GM21619 (cell line): ENCODE results near the gene STAT4.

Source experiments
- ATAC-seq: cut with Tn5 transposase; IDR thresholded peaks from one replicate; pipeline ENCODE4 v1.9.1; 2021; ENCODE audit not compliant: unreplicated experiment

STAT4 gene

DNA sequence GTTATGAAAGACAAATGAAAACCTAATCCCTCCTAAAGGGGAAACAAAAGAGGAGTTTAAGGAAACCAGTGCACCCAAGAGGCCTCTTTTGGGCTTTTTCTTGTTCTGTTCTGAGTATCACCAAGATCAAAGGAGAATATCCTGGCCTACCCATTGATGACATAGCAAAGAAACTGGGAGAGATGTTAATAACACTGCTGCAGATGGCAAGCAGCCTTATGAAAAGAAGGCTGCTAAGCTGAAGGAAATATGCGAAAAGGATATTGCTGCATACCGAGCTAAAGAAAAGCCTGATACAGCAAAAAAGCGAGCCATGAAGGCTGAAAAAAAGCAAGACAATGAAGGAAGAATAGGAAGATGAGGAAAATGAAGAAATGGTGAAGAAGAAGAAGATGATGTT is 23.6 kb upstream of the STAT4 start:
- no peak for ATAC-seq

- no peak for ATAC-seq
Measured at GRCh38 chr2:191173206-191173605, 22.4 kb upstream of the STAT4 start.

DNA sequence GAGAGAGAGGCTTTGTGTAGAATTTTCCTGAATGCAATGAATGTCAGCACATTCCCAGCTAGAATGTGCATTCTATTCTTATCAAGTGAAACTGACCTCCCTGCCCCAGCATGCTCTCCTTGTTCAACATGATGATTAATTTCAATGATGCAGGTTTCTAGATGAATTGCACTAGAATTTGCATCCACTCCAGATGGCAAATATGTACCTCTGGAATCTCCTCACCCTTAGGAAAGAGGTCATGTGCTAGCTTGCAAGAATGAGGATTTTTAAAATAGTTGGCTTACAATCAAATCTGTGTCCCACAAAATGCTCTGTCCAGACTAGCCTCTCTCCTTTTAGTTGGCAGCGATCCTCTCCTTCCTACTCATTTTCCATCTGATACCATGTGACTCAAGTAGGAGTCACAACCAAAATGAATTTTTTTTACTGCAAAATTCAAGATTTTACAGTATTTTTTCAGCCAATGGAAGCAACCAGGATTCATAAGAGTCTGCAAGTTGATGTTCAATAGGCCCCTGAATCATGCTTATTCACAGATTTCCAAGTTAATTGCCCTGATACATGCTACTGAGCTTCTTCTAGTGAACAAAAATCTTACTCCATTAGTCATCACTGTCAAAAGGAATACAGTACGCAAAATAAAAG is 21.0 kb upstream of the STAT4 start:
- no peak for ATAC-seq

- ATAC-seq = no peak
Measured at GRCh38 chr2:191171286-191171685, 20.5 kb upstream of the STAT4 start.

DNA sequence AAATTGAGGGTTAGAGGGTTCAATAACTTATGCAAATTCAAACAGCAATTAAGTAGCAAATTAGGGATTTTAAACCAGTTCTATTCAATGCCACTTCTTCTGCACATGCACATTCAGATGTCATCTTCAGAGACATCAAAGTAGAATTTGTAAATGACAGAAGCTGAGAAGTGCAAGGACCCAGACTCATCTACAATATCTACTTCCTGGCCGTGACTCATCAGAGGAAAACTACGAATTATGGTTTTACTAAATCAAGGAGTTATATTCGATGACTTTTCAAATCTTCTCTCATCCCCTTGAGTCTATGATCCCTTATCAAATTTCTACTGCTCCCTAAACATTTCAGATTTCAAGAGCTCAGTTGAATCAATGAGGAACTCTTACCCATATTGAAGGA is 20.0 kb upstream of the STAT4 start:
- ATAC-seq = no peak

- no peak for ATAC-seq
Measured at GRCh38 chr2:191170301-191170636, 19.5 kb upstream of the STAT4 start.

DNA sequence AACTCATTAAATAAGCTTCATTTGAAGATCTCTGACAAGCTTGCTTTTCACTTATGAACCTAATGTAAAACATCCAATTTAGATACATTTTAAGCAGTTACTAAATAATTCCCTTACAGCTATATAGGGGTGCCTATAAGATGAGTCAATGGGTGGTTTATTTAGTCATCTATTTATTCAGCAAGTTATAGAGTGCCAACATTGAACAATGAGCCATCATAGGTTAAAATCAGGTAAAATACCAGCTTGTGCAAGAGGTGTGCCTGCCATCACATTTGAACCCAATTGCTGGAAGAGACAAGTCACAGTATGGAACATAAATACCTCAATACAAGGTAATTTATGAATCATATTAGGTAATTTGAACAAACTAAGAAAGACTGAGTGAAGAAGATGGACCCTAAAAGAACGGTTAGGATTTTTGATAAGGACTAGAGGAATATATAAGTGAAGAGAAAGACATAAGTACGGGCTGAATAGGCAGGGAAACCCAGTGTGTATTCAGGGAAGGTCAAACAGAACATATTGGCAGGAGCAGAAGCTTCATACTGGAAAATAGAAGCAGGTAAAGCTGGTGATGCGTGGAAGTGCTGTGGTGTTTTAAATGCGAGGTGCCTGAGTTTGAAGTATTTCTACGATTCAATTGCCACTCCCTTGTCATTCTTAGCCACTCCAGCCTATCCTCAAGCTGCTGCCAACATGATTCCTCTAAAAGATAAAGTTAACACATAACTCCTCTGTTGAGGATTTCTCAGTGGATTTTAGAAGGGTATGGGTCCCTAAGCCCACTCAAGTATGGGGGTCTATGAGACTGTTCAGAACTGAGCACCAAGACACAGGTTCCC is 18.9 kb upstream of the STAT4 start:
- ATAC-seq = no peak

DNA sequence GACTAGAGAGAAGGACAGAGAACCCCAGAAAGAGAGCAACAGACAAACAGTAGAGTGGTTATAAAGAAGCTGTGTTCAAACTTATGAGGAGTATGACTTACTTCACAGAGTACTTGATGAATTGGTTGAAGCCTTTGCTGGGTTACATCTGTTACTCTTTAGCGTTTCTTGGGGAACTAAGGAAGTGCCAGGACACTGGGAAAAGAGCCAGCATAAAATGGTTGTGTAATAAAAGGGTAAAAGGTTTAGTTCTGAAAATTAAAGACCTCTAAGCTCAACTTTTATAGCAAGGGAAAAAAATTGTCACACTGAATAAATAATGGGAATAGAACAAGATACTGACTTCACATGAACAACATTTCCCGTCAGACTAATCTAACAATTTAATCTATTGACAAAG is 17.0 kb upstream of the STAT4 start:
- no peak for ATAC-seq

DNA sequence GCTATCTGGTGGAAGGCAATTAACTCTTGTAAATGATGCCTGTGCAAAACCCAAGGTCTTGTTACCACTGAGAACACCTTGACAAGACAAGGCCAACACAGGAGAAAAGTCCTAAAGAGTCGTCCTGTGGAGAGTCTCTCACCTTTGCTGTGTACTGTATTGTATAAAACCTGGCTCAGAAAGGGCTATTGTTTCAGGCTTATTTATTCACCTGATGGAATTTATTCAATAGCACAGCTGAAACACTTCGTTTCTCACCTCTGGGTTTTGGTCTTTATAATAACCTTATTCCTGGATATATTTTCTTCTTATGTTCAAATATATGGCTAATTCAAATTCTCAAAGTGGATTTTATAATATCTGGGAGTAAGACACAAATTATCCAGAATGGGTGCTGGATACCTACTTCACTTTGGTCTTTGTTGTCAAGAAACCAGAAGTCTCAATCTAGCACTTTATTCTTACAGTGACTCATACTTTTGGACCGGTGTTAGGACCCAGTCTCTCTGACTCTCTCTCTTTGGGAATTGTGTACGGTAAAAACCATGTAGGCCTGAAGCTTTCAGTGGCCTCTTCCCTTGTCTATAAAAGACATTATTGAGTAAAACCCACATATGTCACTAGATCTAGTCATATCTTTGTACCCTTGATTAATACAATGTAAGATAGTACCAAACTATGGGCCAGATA is 16.1 kb upstream of the STAT4 start:
- ATAC-seq = no peak

DNA sequence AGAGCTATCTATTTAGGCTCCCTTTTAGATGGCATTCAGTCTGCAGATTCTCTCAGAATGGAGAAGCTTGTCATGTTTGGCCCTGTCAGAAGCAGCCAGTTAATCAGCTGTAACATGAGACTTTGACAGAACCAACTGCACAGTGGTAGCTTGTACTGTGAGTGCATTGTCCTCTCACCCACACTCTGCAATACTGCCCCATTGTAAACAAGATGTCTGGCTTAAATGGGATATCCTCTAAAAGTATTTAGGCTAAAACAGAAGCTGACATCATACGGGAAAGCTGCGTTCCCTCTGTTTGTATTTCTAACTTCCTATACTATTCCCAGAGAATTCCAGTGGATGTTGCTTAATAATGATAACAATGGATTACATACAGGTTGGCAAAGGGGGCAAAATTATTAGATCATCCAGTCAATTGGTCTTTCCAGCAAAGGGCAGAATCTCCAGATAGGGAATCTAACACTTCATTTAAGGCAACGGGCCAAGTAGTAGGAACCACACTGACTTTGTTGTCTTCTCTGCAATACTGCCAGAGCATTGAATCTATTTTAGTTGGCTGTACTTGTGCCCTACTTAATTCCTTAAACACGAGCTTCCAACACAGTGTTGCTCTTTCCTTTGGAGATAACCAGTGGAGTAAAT is 15.4 kb upstream of the STAT4 start:
- ATAC-seq = no peak

DNA sequence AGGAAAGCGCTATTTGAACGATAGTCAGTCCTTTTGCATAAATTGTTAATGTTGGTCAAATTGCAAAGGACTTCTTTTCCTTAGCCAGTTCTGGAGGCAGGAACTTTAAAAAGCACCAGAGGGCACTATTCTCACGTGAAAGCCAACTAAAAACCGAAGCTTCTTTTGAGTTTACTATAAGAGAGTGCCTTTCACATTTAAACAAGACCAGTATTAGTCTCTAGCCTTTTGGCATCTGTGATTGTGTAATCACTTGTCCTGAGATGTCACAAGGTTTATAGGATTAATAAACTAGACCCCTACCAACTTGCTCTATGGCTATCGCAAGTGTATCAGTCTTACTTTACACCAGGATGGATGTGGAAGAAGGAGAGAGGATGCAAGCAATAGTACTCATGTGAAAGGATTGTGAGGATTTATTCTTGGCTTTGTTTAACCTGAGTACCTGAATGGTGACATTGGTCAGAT is 14.4 kb upstream of the STAT4 start:
- ATAC-seq = peak; percentile 85

- no peak for ATAC-seq
Measured at GRCh38 chr2:191158747-191159146, 8.0 kb upstream of the STAT4 start.

GRCh38 chr2:191158193-191158592 is 7.4 kb upstream of the STAT4 start:
- no peak for ATAC-seq

- peak; percentile 32 for ATAC-seq
Measured at GRCh38 chr2:191155608-191156071, 4.8 kb upstream of the STAT4 start.

DNA sequence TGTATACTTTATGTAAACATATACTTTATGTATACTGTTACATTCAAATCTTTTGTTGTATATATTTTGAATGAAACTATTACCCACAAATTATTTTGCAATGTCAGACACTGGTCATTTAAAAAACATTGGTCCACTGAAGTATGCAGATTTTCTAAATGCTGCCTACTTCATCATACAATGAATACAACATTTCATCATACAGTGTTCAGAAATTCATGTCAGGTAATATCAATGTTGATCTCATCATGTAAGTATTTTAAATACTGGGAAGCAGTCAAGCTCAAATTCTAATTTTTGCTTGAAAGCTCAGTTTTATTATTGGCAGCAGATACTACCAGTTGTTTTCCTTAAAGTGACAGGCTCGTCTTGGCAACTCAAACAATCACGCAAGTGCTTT is 2.9 kb upstream of the STAT4 start:
- ATAC-seq = no peak

GRCh38 chr2:191152482-191153240 is 1.9 kb upstream of the STAT4 start:
- no peak for ATAC-seq

GRCh38 chr2:191151331-191151730 is 537 bp upstream of the STAT4 start:
- no peak for ATAC-seq

DNA sequence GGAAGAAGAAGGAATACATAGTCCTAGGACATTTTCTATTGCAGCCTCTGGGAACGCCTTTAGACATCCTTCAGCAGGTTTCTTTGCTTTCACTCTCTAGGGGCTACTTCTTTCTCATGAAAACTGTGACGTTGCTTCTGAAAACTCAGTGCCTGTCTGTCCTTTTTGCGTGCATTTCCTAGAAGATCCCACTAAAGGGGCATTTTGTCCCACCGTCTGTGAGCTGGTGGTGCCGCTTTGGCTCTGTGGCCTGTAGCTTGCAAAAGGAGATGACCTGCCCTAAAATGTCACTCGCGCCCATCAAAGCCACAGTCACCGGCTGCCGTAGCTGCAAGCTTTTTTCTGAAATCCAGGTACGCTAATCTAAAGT is 579 bp downstream of the STAT4 start:
- ATAC-seq = peak; percentile 21

- ATAC-seq = no peak
Measured at GRCh38 chr2:191149391-191149790, 1.4 kb downstream of the STAT4 start.

DNA sequence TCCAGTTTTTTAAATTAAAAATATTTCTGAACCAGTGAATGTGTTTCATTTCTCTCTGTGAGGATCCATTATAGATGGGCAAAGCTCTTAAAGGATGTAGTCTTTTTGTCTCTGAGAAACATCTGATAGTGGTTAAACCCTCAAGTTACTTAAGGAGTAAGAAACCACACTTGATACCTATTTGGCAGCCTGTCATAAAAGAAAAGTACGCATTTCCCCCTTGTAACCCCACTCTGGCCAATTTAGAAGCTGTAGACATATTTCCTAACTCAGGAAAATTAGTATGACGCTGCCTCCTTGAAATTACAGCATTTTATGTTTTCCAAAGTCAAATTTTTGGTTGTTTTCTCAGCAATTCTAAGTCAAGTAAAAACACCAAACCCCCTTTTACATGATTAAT is 2.0 kb downstream of the STAT4 start:
- ATAC-seq = no peak

DNA sequence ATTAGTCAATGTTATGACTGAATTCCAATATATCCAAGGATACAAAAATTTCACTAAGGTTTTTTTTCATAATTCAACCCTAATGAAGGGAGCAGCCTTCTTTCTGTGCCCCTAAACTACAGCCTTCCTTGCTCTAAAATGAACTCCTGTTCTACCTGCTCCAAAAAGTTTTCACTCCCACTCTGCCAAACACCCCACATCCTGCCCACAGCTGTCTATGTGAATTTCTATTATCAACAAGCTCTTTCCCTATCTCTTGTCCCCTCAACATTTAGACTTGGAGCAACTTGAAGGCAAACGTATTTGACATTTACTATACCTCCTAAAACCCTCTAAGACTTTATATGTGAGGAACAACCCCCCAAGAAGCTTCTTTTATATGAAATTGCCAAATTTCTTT is 2.5 kb downstream of the STAT4 start:
- no peak for ATAC-seq
